Pancreas (tissue), 10 donors: ENCODE measurements around the gene RAI14. TPM values are rescaled to one million over a fixed set of nuclear protein-coding genes. Genes with fewer than 3 reads are reported as not detected.
"Not testable (repeated sequence)": the region's sequence is repeated elsewhere in the genome, so short reads cannot be mapped to it uniquely, and the experiment has no call there.

Experiments used
- ATAC-seq, 4 donors: fragments of 200-7000 bp; cut with Tn5 transposase; one replicate each; pipeline versions ENCODE4 v1.8.0 to v1.9.1; 2020; ENCODE audit warnings: mild to moderate bottlenecking in 4 of 4, moderate library complexity in 4 of 4
- DNase-seq, 6 donors: peaks; one replicate each; pipeline ENCODE4 v3.0.0-alpha.2; 2020
- FAIRE-seq: peaks from 2 replicates; lab custom pipeline; 2012; peaks lifted over from hg19 to GRCh38; lab: Jason Lieb, UNC
- H3K27ac ChIP-seq, 4 donors: fragments of 200-600 bp; sonication (generic); 1 replicate in 3 of 4; 2 replicates in 1 of 4; pipeline versions ENCODE4 v1.5.0 to v1.8.0; 2020
- H3K27me3 ChIP-seq, 4 donors: fragments of 200-600 bp; one replicate each; pipeline ENCODE4 v1.8.0; 2021
- H3K36me3 ChIP-seq, 3 donors: fragments of 200-600 bp; sonication (generic) in 1 of 3; one replicate each; pipeline versions ENCODE4 v1.5.0 to v1.8.0; 2020 to 2021
- H3K4me1 ChIP-seq, 3 donors: fragments of 200-600 bp; one replicate each; pipeline ENCODE4 v1.8.0; 2021
- H3K4me3 ChIP-seq, 4 donors: fragments of 200-600 bp; sonication (generic) in 2 of 4; one replicate each; pipeline versions ENCODE4 v1.5.0 to v1.8.0; 2020 to 2021
- H3K9me3 ChIP-seq, 4 donors: fragments of 200-600 bp; one replicate each; pipeline ENCODE4 v1.8.0; 2021
- WGBS, 2 donors: extraction: QIAGEN DNeasy Blood & Tissue Kit; methylation state at CpG; one replicate each; pipeline ENCODE4 v1.1.7; 2013; 5-methylcytosine and 5-hydroxymethylcytosine counted together
- intact Hi-C, 3 donors: fragments of 100-400 bp; cut with DNase I; formaldehyde crosslinking; loops; one replicate each; pipeline versions ENCODE4 v1.11.1 to v1.14.2; 2022
- polyA plus RNA-seq, 2 donors: library from polyadenylated mRNA; stranded (reverse); fragments of 200-250 nt; gene quantifications; one replicate each; pipeline ENCODE4 v1.2.3, GENCODE V29; 2013
- total RNA-seq, 6 donors: library from RNA; stranded (reverse); fragmentation: NEBNext Ultra II Directional in 4 of 6; extraction: Animal tissue kit (Norgen Biotek cat#: 25700) in 4 of 6; gene quantifications; one replicate each; pipeline versions ENCODE4 v1.2.1 to v1.2.4, GENCODE V29; 2021 to 2023
- TF ChIP-seq, protein P1 (sequence below), 4 donors: fragments of 200-600 bp; sonication (generic) in 3 of 4; IDR thresholded peaks; one replicate each; pipeline versions ENCODE4 v1.5.0 to v1.8.0; 2021; ENCODE audit warnings: antibody characterized with exemption in 4 of 4
- donor health status: healthy with polysubstance abuse.
- donor health status: DM: no; HTN: no; CAD: no; lungs with moderate emphysema.
- donor health status: DM: no; HTN: no; CAD: no.
- donor health status: control.
- donor health status: control.
- donor health status: Bipolar disorder and iron deficiency.
- donor health status: DM: yes; HTN: yes; CAD: no.
- donor health status: DM: no; HTN: no; CAD: no.
- donor health status: DM: no; HTN: no; CAD: no.
- donor health status: DM: yes; HTN: yes; CAD: no.

The RAI14 gene
- total and polyA plus RNA-seq, 8 donors = 5.4 to 25.1 (median 14.9) TPM

DNA sequence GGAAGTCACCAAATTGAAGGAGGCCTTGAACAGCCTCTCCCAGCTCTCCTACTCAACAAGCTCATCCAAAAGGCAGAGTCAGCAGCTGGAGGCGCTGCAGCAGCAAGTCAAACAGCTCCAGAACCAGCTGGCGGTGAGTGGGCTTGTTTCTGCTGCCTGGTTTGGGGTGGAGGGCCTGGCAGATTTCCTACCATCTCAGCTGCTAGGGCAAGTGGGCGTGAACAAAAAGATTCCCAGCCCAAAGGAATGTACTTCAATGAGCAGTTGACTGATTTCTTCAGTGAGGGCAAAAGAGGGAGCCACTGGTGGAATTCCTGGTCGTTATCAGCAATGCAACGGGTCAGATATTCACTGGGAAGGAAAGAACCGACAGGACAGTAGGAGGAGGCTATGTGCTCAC lies 170.2 kb downstream of the RAI14 start:
- Histone ChIP-seq H3K9me3 (no peaks in the 10 kb centered on the region), H3K27ac (no peak overlapping the region), H3K36me3 (peaks cover 0 to 31% (median 4%) of the 10 kb centered on the region in 3 donors), H3K27me3 (no peaks in the 10 kb centered on the region), H3K4me3 (no peak overlapping the region), H3K4me1 (no peaks in the 10 kb centered on the region)
- intact Hi-C loops = no loop called here
- FAIRE-seq = no peak
- no peak for DNase-seq
- TF ChIP-seq, protein P1, sequence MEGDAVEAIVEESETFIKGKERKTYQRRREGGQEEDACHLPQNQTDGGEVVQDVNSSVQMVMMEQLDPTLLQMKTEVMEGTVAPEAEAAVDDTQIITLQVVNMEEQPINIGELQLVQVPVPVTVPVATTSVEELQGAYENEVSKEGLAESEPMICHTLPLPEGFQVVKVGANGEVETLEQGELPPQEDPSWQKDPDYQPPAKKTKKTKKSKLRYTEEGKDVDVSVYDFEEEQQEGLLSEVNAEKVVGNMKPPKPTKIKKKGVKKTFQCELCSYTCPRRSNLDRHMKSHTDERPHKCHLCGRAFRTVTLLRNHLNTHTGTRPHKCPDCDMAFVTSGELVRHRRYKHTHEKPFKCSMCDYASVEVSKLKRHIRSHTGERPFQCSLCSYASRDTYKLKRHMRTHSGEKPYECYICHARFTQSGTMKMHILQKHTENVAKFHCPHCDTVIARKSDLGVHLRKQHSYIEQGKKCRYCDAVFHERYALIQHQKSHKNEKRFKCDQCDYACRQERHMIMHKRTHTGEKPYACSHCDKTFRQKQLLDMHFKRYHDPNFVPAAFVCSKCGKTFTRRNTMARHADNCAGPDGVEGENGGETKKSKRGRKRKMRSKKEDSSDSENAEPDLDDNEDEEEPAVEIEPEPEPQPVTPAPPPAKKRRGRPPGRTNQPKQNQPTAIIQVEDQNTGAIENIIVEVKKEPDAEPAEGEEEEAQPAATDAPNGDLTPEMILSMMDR (IDR thresholded peaks at IDR 0.05) = no peak
- WGBS, 2 donors = 63 to 89% methylated on average over 6 of the region's 6 CpGs
- no peak for ATAC-seq

DNA sequence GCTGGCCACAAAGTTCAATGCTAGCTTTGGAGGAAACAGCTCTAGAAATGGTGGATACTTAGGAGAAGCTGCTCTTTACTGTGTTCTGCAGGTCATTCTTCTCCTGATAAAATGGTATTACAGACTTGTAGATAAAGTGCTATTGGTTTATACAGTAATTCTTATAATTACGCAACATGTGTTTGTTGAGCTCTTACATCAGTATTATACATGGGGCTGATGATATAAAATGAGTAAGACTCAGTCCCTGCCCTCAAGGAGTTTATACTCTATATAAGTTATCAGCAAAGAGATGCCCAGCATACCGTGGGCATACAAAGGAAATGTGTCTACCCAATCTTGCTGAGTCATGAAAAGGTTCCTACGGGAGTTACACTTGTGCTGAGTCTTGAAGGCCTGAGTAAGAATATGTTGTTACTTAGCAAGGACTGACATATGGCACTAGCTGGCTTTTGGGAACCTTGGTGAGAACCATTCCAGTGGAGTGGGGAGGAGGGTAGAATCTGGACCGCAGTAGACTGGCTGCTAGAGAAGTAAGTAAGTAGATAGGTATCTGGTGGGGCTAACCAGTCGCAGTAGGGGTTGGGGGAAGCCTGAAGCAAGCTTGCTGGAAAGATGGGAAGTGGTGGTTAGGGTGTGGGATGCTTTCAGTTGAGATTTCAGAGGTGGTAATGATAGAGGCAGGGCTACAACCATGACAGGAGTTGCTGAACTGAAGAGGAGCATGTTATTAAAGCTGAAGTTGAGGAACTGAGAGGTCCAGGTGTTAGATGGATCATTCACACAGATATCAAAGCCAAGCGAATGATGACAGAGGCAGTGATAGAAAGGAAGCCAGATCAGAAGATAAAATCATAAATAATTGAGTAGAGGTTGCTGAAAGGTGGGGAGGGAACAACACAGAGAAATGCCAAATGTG lies 171.7 kb downstream of the RAI14 start:
- Histone ChIP-seq H3K36me3 (peaks cover 0 to 30% (median 4%) of the 10 kb centered on the region in 3 donors), H3K27me3 (no peaks in the 10 kb centered on the region), H3K9me3 (no peaks in the 10 kb centered on the region), H3K4me1 (no peaks in the 10 kb centered on the region), H3K27ac (no peak overlapping the region), H3K4me3 (no peak overlapping the region)
- DNase-seq (no peak), FAIRE-seq (no peak), ATAC-seq (no peak)
- TF ChIP-seq, protein P1 (IDR thresholded peaks at IDR 0.05) = no peak
- intact Hi-C loops = no loop called here
- 93 to 96% methylated on average over 6 of the region's 6 CpGs for WGBS, 2 donors

DNA sequence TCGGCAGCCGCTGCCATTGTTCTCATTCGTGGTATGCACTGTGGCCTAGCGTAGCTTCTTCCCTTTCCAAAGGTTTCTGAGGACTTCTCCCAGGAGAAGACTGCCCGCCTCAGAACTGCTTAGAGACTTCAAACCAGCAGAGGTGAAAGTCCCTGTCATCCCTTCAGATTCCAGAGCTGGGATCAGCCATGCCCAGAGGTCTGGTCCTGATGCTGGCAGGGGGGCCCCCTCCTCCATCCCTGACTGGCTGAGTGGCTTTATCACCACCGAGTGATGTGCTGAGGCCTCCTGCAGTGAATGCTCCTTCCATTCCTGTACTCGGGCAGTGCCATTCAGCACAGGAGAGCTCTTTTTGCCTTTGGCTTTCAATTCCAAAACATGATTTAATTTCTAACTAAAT lies 174.7 kb downstream of the RAI14 start:
- intact Hi-C loops = not testable (repeated sequence)
- H3K36me3 ChIP-seq = peaks cover 0 to 17% (median 4%) of the 10 kb centered on the region in 3 donors
- 70 to 85% methylated on average over 7 of the region's 7 CpGs for WGBS, 2 donors

DNA sequence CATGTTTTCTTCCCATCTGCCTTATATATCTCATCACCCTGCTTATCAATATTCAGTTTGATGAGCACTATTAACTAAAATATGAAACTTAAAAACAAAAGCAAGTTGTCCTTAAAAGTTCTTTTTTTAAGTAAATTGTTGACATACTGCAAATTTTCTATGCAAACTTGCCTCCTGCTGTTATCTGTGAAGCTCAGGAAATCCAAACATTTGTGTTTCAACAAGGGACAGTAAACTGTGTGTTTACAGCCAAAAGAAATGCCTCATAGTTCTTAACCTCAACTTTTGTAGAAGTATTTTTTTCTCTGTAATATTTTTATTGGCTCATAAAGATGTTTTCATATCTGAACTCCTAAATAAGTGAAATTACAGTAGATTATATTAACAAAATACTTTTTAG lies 175.2 kb downstream of the RAI14 start:
- FAIRE-seq (no peak), ATAC-seq (no peak), DNase-seq (no peak)
- Histone ChIP-seq H3K4me1 (no peaks in the 10 kb centered on the region), H3K27me3 (no peaks in the 10 kb centered on the region), H3K27ac (no peak overlapping the region), H3K9me3 (no peaks in the 10 kb centered on the region), H3K36me3 (peaks cover 0 to 14% (median 4%) of the 10 kb centered on the region in 3 donors), H3K4me3 (no peak overlapping the region)
- intact Hi-C loops = no loop called here
- TF ChIP-seq, protein P1 (IDR thresholded peaks at IDR 0.05) = no peak

More for the DNA sequence above, 174.7 kb downstream of the RAI14 start:
- FAIRE-seq, DNase-seq, H3K27me3 ChIP-seq, H3K9me3 ChIP-seq, H3K4me3 ChIP-seq, ATAC-seq, H3K27ac ChIP-seq, H3K4me1 ChIP-seq: not testable (repeated sequence)

DNA sequence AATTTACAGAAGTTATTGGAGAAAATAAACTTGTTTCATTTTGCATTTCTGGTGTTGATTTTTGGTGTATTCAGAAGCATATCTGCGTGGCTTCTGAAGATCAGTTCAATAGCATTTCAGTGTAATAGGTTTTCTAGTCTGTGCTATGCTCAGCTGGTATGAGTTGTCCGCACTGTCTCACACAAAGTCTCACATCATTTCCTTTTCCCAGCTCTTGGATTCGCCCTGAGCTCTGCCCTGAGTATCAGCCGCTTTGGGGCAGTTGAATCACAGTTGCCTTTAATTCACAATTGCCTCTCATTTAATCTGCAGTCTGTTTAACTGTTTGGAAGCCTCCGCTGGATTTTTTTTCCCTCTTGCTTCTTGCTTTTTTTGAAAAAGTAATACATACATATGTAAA lies 176.4 kb downstream of the RAI14 start:
- no peak for FAIRE-seq
- TF ChIP-seq, protein P1 (IDR thresholded peaks at IDR 0.05) = no peak
- no peaks in the 10 kb centered on the region for H3K27me3 ChIP-seq
- no peak for ATAC-seq
- H3K36me3 ChIP-seq = peaks cover 0 to 9% (median 0%) of the 10 kb centered on the region in 3 donors
- no peak for DNase-seq
- no peaks in the 10 kb centered on the region for H3K9me3 ChIP-seq
- 89 to 96% methylated on average over 5 of the region's 5 CpGs for whole genome bisulfite sequencing, 2 donors
- intact Hi-C loops = no loop called here
- no peaks in the 10 kb centered on the region for H3K4me1 ChIP-seq
- no peak overlapping the region for H3K27ac ChIP-seq
- no peak overlapping the region for H3K4me3 ChIP-seq
